ENCODE results near the gene NRN1L.

The NRN1L gene

GRCh38 chr16:67919622-67920221 lies 35.0 kb downstream of the NRN1L start:
- DNase-seq = no peak

GRCh38 chr16:67922221-67922620 lies 37.5 kb downstream of the NRN1L start:
- DNase-seq = no peak

GRCh38 chr16:67922740-67923139 lies 38.1 kb downstream of the NRN1L start:
- DNase-seq = no peak

GRCh38 chr16:67923414-67924116 lies 38.9 kb downstream of the NRN1L start:
- DNase-seq = no peak

- no peak for DNase-seq
Observed at GRCh38 chr16:67924140-67924906, 39.6 kb downstream of the NRN1L start.

GRCh38 chr16:67926181-67926750 lies 41.6 kb downstream of the NRN1L start:
- no peak for DNase-seq

- no peak for DNase-seq
Observed at GRCh38 chr16:67927131-67927941, 42.7 kb downstream of the NRN1L start.

- no peak for DNase-seq
Observed at GRCh38 chr16:67928147-67928546, 43.5 kb downstream of the NRN1L start.

GRCh38 chr16:67928561-67929364 lies 44.1 kb downstream of the NRN1L start:
- peak; percentile 74 for DNase-seq

GRCh38 chr16:67930191-67930590 lies 45.5 kb downstream of the NRN1L start:
- DNase-seq = no peak

GRCh38 chr16:67930678-67931211 lies 46.1 kb downstream of the NRN1L start:
- DNase-seq = no peak

GRCh38 chr16:67931712-67932461 lies 47.2 kb downstream of the NRN1L start, which contains the start of gene CTRL:
TSS of gene CTRL (minus strand) at chr16:67931862. CDS start at chr16:67931852, 10 bp downstream.
- no peak for DNase-seq

- DNase-seq = no peak
Observed at GRCh38 chr16:67932462-67932840, 47.8 kb downstream of the NRN1L start.

GRCh38 chr16:67933805-67934204 lies 49.1 kb downstream of the NRN1L start:
- DNase-seq = no peak

GRCh38 chr16:67934306-67935100 lies 49.8 kb downstream of the NRN1L start:
- no peak for DNase-seq

GRCh38 chr16:67935101-67935401 lies 50.4 kb downstream of the NRN1L start:
- DNase-seq = no peak

- DNase-seq = peak; percentile 97
Observed at GRCh38 chr16:67935402-67936123, 50.9 kb downstream of the NRN1L start.
